ENCODE measurements around the gene TGFB2.

DNA sequence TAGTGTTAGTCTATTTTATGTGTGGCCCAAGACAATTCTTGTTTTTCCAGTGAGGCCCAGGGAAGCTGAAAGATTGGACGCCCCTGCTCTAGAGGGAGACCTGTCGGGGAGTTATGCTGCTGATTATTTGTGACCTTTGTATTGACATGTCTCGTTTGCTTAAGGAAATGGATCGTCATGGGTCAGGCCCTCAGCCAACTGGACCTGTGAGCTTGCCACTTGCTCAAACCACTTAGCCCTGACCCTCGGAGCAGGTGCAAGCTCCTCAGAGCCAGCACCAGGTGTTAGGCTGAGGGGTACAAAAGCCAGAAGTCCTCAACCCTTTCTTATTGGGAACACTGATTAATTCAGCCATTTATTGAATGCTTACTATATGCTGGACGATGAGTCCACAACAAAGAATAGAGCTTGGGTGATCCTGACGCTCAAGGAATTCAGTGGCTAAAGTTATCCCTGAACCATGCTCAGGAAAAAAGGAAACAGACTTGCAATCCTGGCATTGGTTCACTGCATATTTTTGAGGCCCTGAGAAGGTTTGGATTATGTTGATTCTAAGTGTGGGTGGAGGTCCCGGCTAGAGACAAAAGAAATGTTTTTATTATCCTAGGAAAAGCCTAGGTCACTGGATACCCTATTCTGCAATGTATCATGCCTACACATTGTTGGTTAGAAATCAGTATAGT lies 19.0 kb downstream of the TGFB2 start:
- TF ChIP-seq EP300 (IDR thresholded peaks at IDR 0.05), result no peak
- TF ChIP-seq, protein P1, sequence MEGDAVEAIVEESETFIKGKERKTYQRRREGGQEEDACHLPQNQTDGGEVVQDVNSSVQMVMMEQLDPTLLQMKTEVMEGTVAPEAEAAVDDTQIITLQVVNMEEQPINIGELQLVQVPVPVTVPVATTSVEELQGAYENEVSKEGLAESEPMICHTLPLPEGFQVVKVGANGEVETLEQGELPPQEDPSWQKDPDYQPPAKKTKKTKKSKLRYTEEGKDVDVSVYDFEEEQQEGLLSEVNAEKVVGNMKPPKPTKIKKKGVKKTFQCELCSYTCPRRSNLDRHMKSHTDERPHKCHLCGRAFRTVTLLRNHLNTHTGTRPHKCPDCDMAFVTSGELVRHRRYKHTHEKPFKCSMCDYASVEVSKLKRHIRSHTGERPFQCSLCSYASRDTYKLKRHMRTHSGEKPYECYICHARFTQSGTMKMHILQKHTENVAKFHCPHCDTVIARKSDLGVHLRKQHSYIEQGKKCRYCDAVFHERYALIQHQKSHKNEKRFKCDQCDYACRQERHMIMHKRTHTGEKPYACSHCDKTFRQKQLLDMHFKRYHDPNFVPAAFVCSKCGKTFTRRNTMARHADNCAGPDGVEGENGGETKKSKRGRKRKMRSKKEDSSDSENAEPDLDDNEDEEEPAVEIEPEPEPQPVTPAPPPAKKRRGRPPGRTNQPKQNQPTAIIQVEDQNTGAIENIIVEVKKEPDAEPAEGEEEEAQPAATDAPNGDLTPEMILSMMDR (IDR thresholded peaks at IDR 0.05), result no peak

Data from stomach (tissue), 4 donors.